AG09309 (cell line): Measurements from ENCODE around the gene ABCA13.

ENCODE experiments used
- DNase-seq: peaks from one replicate; pipeline ENCODE4 v3.0.0-alpha.2; 2010; ENCODE audit warnings: low read depth
- H3K4me3 ChIP-seq: 2 replicates; pipeline ENCODE4 v1.5.1; 2011; ENCODE audit warnings: mild to moderate bottlenecking, low read depth, low read length, moderate library complexity; ENCODE audit not compliant: control insufficient read depth
- CTCF ChIP-seq: IDR thresholded peaks from 2 replicates; pipeline ENCODE4 v1.5.1; 2011; ENCODE audit warnings: mild to moderate bottlenecking, low read depth, low read length, inconsistent platforms; ENCODE audit not compliant: insufficient read depth, control insufficient read depth; ENCODE audit errors: missing control alignments

The ABCA13 gene

GRCh38 chr7:48402721-48403120 lies 231.5 kb downstream of the ABCA13 start:
- no peak for TF ChIP-seq CTCF
- no peak for DNase-seq
- H3K4me3 ChIP-seq: no peak overlapping the region

DNA sequence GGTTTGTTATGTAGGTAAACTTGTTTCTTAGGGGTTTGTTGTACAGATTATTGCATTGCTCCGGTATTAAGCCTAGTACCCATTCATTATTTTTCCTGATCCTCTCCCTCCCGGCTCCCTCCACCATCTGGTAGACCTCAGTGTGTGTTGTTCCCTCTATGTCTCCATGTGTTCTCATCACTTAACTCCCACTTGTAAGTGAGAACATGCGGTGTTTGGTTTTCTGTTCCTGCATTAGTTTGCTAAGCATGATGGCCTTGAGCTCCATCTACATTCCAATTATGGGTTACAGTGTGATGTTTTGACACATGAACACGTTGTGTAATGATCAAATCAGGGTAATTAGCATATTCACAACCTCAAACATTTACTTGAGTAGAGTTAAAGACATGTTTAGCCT lies 237.5 kb downstream of the ABCA13 start:
- TF ChIP-seq CTCF: no peak
- no peak for DNase-seq
- no peak overlapping the region for H3K4me3 ChIP-seq

DNA sequence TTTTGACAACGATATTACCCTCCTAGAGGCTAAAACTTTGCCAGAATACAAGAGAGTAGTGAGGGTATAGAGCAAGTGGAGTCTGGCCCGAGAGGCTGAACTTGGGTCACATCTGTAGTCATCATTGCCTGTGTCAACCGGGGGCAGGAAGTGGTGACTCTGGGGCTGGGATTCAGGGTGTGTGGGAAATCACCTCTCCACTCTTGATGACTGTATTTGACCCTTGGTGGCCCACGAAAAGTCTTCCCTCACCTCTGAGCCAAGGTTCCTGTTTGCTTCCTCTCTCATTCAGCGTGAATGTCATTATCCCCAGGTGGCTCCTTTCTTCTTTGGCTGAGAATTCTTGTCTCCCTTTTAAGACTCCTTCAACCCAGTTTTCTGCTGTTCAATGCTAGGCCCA lies 240.4 kb downstream of the ABCA13 start:
- H3K4me3 ChIP-seq: no peak overlapping the region
- no peak for DNase-seq
- TF ChIP-seq CTCF: no peak

DNA sequence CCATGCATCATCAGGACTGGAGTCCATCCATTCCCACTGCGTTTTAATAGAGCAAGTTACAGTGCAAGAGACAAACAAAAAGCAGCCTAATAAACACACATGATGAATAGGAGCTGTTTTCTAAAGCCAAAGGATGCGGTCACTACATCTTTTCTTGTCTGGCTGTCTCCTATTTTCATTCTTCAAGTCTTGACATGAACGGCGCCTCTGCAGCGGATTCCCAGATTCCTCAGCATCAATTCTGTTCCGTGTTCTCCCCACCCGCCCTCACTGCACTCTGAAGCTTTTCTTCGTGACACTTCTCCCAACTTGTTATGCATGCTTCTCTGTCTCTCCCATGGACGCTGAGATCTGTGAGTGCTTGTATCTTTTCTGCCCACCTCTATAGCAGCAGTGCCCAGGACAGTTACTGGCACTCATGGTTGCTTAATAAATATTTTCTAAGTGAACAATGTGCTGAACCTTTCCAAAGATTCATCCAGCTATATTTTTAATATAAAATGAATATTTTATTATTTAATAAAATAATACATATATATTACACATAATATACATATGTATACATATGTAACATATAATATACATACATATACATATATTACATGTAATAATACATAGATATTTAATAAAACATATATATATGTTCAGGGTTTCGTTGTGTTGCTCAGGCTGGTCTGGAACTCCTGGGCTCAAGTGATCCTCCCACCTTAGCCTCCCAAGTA lies 242.9 kb downstream of the ABCA13 start:
- TF ChIP-seq CTCF: no peak
- DNase-seq: no peak
- no peak overlapping the region for H3K4me3 ChIP-seq

DNA sequence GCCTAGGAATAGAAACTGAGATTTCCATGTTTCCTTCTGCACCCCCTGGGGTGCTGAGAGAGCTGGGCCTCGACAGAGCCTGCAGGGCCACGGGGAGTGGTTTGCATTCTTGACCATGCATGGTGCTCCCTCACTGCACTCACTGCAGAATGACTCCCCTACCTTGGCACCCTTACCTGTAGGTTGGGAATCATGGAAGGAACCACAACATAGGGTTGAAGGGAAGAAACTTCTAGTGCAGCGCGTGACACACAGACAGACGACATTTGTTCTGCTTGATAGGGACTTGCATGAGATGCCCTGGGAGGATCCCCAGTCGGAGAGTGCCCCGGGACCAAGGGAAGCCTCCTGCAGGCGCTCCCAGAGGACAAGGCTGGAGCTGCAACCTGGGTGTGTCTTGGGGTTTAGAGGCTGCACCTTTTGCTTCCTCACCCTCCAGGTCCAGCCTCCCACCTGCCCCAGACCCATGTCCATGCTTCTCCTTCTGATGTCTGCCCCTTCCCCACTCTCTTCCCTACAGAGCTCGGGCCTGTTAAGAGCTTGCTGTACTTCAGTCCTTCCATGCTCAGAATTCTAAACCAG lies 245.2 kb downstream of the ABCA13 start:
- H3K4me3 ChIP-seq: no peak overlapping the region
- DNase-seq: no peak
- TF ChIP-seq CTCF: no peak

GRCh38 chr7:48419401-48419800 lies 248.1 kb downstream of the ABCA13 start:
- DNase-seq: no peak
- H3K4me3 ChIP-seq: no peak overlapping the region
- TF ChIP-seq CTCF: no peak
